Kidney (tissue), 14 donors: ENCODE measurements around the gene RNF10. TPM values are rescaled to one million over a fixed set of nuclear protein-coding genes. Genes with fewer than 3 reads are reported as not detected.

Experiments
- DNase-seq, 5 donors: peaks; one replicate each; pipeline ENCODE4 v3.0.0-alpha.2; 2013 to 2020
- FAIRE-seq: peaks from 2 replicates; lab custom pipeline; 2012; peaks lifted over from hg19 to GRCh38; lab: Jason Lieb, UNC
- H3K27ac ChIP-seq, 2 donors: one replicate each; pipeline ENCODE4 v1.7.0; 2013; ENCODE audit warnings: low read depth in 2 of 2, low read length in 2 of 2, inconsistent platforms in 1 of 2
- H3K27me3 ChIP-seq: one replicate; pipeline ENCODE4 v1.7.1; 2013; ENCODE audit warnings: low read length, inconsistent platforms; ENCODE audit not compliant: control insufficient read depth, insufficient read depth
- H3K36me3 ChIP-seq, 3 donors: one replicate each; pipeline versions ENCODE4 v1.7.0 to v1.7.1; 2013; ENCODE audit warnings: low read length in 3 of 3, control low read depth in 1 of 3, inconsistent platforms in 1 of 3; ENCODE audit not compliant: insufficient read depth in 3 of 3, control insufficient read depth in 2 of 3
- H3K4me1 ChIP-seq, 3 donors: one replicate each; pipeline versions ENCODE4 v1.7.0 to v1.7.1; 2013; ENCODE audit warnings: low read length in 3 of 3, inconsistent platforms in 1 of 3, low read depth in 1 of 3; ENCODE audit not compliant: control insufficient read depth in 2 of 3, insufficient read depth in 2 of 3
- H3K4me3 ChIP-seq, 3 donors: one replicate each; pipeline versions ENCODE4 v1.7.0 to v1.8.1; 2013; ENCODE audit warnings: low read length in 3 of 3, control low read depth in 1 of 3, inconsistent platforms in 1 of 3
- H3K9ac ChIP-seq, 3 donors: one replicate each; pipeline versions ENCODE4 v1.7.0 to v1.7.1; 2013; ENCODE audit warnings: low read length in 3 of 3, control low read depth in 1 of 3, inconsistent platforms in 1 of 3
- H3K9me3 ChIP-seq, 3 donors: one replicate each; pipeline versions ENCODE4 v1.7.0 to v1.7.1; 2013; ENCODE audit warnings: low read length in 3 of 3, control low read depth in 1 of 3, inconsistent platforms in 1 of 3; ENCODE audit not compliant: control insufficient read depth in 2 of 3, insufficient read depth in 1 of 3
- CTCF ChIP-seq: IDR thresholded peaks from 3 replicates; pipeline ENCODE4 v1.5.1; 2012; ENCODE audit warnings: mild to moderate bottlenecking, moderate library complexity, borderline replicate concordance; ENCODE audit not compliant: insufficient read depth; ENCODE audit errors: extremely low read depth
- intact Hi-C: fragments of 100-400 bp; cut with DNase I; formaldehyde crosslinking; loops from one replicate; pipeline ENCODE4 v1.11.1; 2022
- polyA plus RNA-seq: library from polyadenylated mRNA; stranded (reverse); fragments of 350-450 nt; fragmentation: Illumina TruSeq; extraction: RNeasy Lipid Tissue Mini Kit (QIAGEN cat#74804); gene quantifications from one replicate; pipeline ENCODE4 v1.2.3, GENCODE V29; 2014; ENCODE audit warnings: low read depth, low replicate concordance; ENCODE audit not compliant: insufficient read depth
- total RNA-seq: library from RNA; stranded (reverse); fragmentation: NEBNext Ultra II Directional; extraction: Animal tissue kit (Norgen Biotek cat#: 25700); gene quantifications from one replicate; pipeline ENCODE4 v1.2.1, GENCODE V29; 2021
- donor health status: control.
- donor health status: control.
- donor health status: control.
- donor health status: control.
- donor health status: control.
- donor health status: DM: yes; HTN: yes; CAD: no.
- donor health status: Normal renal cell carcinoma (clear cell type).

Gene RNF10
- total and polyA plus RNA-seq, 2 donors from 2014 or later: 220 to 229 TPM

- H3K27ac ChIP-seq: peak overlapping the region; percentile 95 to 97
- peak overlapping the region; percentile 79 to 98 (median 97) for H3K9ac ChIP-seq
- no peak for TF ChIP-seq CTCF
- peaks cover 0 to 5% (median 0%) of the 10 kb centered on the region in 3 donors for H3K36me3 ChIP-seq
- H3K4me3 ChIP-seq: peak overlapping the region; percentile 89 to 94 (median 90)
- peaks cover 2 to 25% (median 24%) of the 10 kb centered on the region in 3 donors for H3K4me1 ChIP-seq
- DNase-seq: peak; percentile 67 to 86 (median 81)
- no peak for FAIRE-seq
- no peaks in the 10 kb centered on the region for H3K27me3 ChIP-seq
- no peaks in the 10 kb centered on the region for H3K9me3 ChIP-seq
- intact Hi-C loops: no loop called here
Observed at GRCh38 chr12:120534703-120535655, 823 bp downstream of the RNF10 start.

GRCh38 chr12:120536064-120536791 is 2.1 kb downstream of the RNF10 start:
- no peak for FAIRE-seq
- no peaks in the 10 kb centered on the region for H3K27me3 ChIP-seq
- H3K36me3 ChIP-seq: peaks cover 0 to 8% (median 0%) of the 10 kb centered on the region in 3 donors
- peak overlapping the region; percentile 84 to 97 for H3K27ac ChIP-seq
- peak overlapping the region; percentile 89 to 94 (median 90) for H3K4me3 ChIP-seq
- no peaks in the 10 kb centered on the region for H3K9me3 ChIP-seq
- H3K4me1 ChIP-seq: peaks cover 2 to 31% (median 28%) of the 10 kb centered on the region in 3 donors
- no peak for TF ChIP-seq CTCF
- peak in 1 of 5 donors; percentile 29 for DNase-seq
- peak overlapping the region; percentile 0 to 98 (median 97) for H3K9ac ChIP-seq
- intact Hi-C loops: no loop called here

- intact Hi-C loops: no loop called here
- Histone ChIP-seq H3K9me3 (no peaks in the 10 kb centered on the region), H3K9ac (peak overlapping the region; percentile 3 to 97 (median 86)), H3K36me3 (peaks cover 0 to 13% (median 0%) of the 10 kb centered on the region in 3 donors), H3K27ac (peak overlapping the region; percentile 84 to 97), H3K4me1 (peaks cover 2 to 36% (median 28%) of the 10 kb centered on the region in 3 donors), H3K27me3 (no peaks in the 10 kb centered on the region), H3K4me3 (peak overlapping the region in 2 of 3 donors; percentile 68 to 94)
- no peak for FAIRE-seq
- TF ChIP-seq CTCF: no peak
- no peak for DNase-seq
Observed at GRCh38 chr12:120537856-120538220, 3.7 kb downstream of the RNF10 start.
